ENCODE data around the gene FRG1.
"Not testable (repeated sequence)": the region's sequence is repeated elsewhere in the genome, so short reads cannot be mapped to it uniquely, and the experiment has no call there.

The FRG1 gene

DNA sequence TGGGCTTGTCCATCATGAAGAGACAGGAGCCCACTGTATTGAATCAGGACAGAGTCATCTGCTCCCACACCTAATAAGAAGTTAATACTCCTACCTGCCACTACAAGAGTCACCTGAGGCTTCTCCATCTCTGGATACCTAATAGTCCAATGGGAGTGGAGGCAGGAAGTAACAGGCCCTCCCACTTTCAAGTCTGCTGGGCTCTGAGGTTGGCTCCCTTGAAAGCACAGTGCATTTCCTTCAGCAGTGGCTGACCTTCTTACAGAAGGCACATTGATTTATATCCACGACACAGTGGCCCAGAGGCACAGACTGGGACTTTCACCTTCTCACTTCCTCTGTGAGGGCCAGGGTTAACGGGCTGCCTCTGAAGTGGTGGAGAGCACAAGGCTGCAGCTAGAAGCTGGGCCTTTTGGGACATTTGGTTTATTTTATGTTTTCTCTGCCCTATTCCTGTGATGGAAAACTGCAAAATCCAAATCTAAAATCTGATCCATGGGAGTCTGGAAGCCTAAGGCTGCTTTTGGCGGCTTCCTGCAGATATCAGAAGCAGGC, 48.3 kb downstream of the FRG1 start:
- peaks cover 11% of the 10 kb centered on the region for H3K27me3 ChIP-seq (ENCODE audit: insufficient read depth, low read depth, severe bottlenecking)

DNA sequence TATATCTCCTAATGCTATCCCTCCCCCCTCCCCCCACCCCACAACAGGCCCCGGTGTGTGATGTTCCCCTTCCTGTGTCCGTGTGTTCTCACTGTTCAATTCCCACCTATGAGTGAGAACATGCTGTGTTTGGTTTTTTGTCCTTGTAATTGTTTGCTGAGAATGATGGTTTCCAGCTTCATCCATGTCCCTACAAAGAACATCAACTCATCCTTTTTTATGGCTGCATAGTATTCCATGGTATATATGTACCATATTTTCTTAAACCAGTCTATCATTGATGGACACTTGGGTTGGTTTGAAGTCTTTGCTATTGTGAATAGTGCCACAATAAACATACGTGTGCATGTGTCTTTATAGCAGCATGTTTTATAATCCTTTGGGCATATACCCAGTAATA, 49.3 kb downstream of the FRG1 start:
- H3K4me3 ChIP-seq (ENCODE audit: low read depth, low read length) = not testable (repeated sequence)

More for the DNA sequence above, 48.3 kb downstream of the FRG1 start:
- Histone ChIP-seq H3K36me3 (no peaks in the 10 kb centered on the region), H3K27ac (no peak overlapping the region), H3K4me3 (ENCODE audit: low read depth, low read length) (no peak overlapping the region), H3K9me3 (ENCODE audit: severe bottlenecking) (no peaks in the 10 kb centered on the region)
- DNase-seq = no peak
- TF ChIP-seq, protein P1, sequence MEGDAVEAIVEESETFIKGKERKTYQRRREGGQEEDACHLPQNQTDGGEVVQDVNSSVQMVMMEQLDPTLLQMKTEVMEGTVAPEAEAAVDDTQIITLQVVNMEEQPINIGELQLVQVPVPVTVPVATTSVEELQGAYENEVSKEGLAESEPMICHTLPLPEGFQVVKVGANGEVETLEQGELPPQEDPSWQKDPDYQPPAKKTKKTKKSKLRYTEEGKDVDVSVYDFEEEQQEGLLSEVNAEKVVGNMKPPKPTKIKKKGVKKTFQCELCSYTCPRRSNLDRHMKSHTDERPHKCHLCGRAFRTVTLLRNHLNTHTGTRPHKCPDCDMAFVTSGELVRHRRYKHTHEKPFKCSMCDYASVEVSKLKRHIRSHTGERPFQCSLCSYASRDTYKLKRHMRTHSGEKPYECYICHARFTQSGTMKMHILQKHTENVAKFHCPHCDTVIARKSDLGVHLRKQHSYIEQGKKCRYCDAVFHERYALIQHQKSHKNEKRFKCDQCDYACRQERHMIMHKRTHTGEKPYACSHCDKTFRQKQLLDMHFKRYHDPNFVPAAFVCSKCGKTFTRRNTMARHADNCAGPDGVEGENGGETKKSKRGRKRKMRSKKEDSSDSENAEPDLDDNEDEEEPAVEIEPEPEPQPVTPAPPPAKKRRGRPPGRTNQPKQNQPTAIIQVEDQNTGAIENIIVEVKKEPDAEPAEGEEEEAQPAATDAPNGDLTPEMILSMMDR (IDR thresholded peaks at IDR 0.05; ENCODE audit: low read depth, low read length) = no peak

More for the DNA sequence above, 49.3 kb downstream of the FRG1 start:
- H3K9me3 ChIP-seq (ENCODE audit: severe bottlenecking); DNase-seq; H3K27ac ChIP-seq; H3K36me3 ChIP-seq: not testable (repeated sequence)
- H3K27me3 ChIP-seq (ENCODE audit: insufficient read depth, low read depth, severe bottlenecking) = peaks cover 20% of the 10 kb centered on the region
